Panc1 (cell line): Measurements from ENCODE around the gene FAM50A. TPM values are rescaled to one million over a fixed set of nuclear protein-coding genes. Genes with fewer than 3 reads are reported as not detected.

Experiments used
- ATAC-seq: fragments of 200-7000 bp; cut with Tn5 transposase; 2 replicates; pipeline ENCODE4 v1.9.1; 2020; ENCODE audit warnings: mild to moderate bottlenecking, moderate library complexity
- BruUV-seq: library from RNA; stranded (reverse); fragments of 400-500 nt; replicated peaks from 2 replicates; lab custom pipeline; 2021; lab: Mats Ljungman, UMichigan
- CTCF ChIA-PET: fragments of 300-600 bp; sonication (Branson Sonifier 250); formaldehyde crosslinking; loops from one replicate; lab custom pipeline; 2022; ENCODE audit warnings: antibody characterized with exemption; lab: Charles Lee
- POLR2A ChIA-PET: fragments of 300-600 bp; sonication (Branson Sonifier 250); formaldehyde crosslinking; loops from one replicate; lab custom pipeline; 2022; ENCODE audit warnings: antibody characterized with exemption; lab: Charles Lee
- DNase-seq: peaks from one replicate; pipeline ENCODE4 v3.0.0-alpha.2; 2010; ENCODE audit warnings: low read depth, low spot score
- H3K27ac ChIP-seq: 2 replicates; pipeline ENCODE4 v1.5.1; 2011; ENCODE audit warnings: mild to moderate bottlenecking, low read length, inconsistent platforms
- H3K27me3 ChIP-seq: fragments of 200-500 bp; sonication (Bioruptor generic); 2 replicates; pipeline ENCODE4 v1.6.0; 2014; ENCODE audit warnings: low read length, inconsistent platforms; ENCODE audit not compliant: control insufficient read depth, insufficient read depth
- H3K36me3 ChIP-seq: fragments of 200-500 bp; sonication (Bioruptor generic); 2 replicates; pipeline ENCODE4 v1.5.1; 2014; ENCODE audit warnings: inconsistent platforms, mild to moderate bottlenecking, low read length, moderate library complexity; ENCODE audit not compliant: control insufficient read depth, insufficient read depth
- H3K4me1 ChIP-seq: 2 replicates; pipeline ENCODE4 v1.5.1; 2011; ENCODE audit warnings: inconsistent platforms, mild to moderate bottlenecking, low read length, moderate library complexity; ENCODE audit not compliant: control insufficient read depth, insufficient read depth
- H3K4me3 ChIP-seq, 2 experiments: 2 replicates each; pipeline ENCODE4 v1.5.1; 2011 to 2012; ENCODE audit warnings: low read depth in 2 of 2, low read length in 2 of 2, mild to moderate bottlenecking in 2 of 2, inconsistent platforms in 1 of 2, moderate library complexity in 1 of 2
- H3K9me3 ChIP-seq: fragments of 200-500 bp; sonication (Bioruptor generic); 2 replicates; pipeline ENCODE4 v1.5.1; 2014; ENCODE audit warnings: low read depth, mild to moderate bottlenecking, inconsistent platforms, low read length, moderate library complexity; ENCODE audit not compliant: control insufficient read depth, insufficient read depth
- CTCF ChIP-seq: fragments of 450-650 bp; IDR thresholded peaks from 2 replicates; pipeline ENCODE4 v1.5.1; 2017; ENCODE audit warnings: mild to moderate bottlenecking
- POLR2AphosphoS5 ChIP-seq: IDR thresholded peaks from 2 replicates; pipeline ENCODE4 v1.6.1; 2012; ENCODE audit warnings: mild to moderate bottlenecking, low read depth, low read length, moderate library complexity
- REST ChIP-seq, 2 experiments: IDR thresholded peaks; 2 replicates each; pipeline ENCODE4 v1.6.1; 2011 to 2012; ENCODE audit warnings: low read depth in 2 of 2, control low read depth in 1 of 2, low read length in 1 of 2, mild to moderate bottlenecking in 1 of 2, moderate library complexity in 1 of 2; ENCODE audit not compliant: insufficient read depth in 1 of 2
- SIN3A ChIP-seq: IDR thresholded peaks from 2 replicates; pipeline ENCODE4 v1.6.1; 2012; ENCODE audit warnings: low read depth, mild to moderate bottlenecking, low read length, moderate library complexity, borderline replicate concordance; ENCODE audit not compliant: insufficient read depth
- TCF7L2 ChIP-seq: IDR thresholded peaks from 2 replicates; pipeline ENCODE4 v1.6.1; 2011; ENCODE audit warnings: mild to moderate bottlenecking, low read depth, low read length, inconsistent platforms
- in situ Hi-C: cut with HindIII; loops from 2 replicates; pipeline ENCODE4 v1.10.0; 2016; ENCODE audit warnings: low sequenced_read_pairs, low pct_unique_long_range_greater_than_20kb
- intact Hi-C: fragments of 100-400 bp; cut with micrococcal nuclease; formaldehyde crosslinking; loops from one replicate; pipeline ENCODE4 v1.10.0; 2022; ENCODE audit not compliant: unreplicated experiment
- total RNA-seq: library from RNA; stranded (reverse); gene quantifications from one replicate; pipeline ENCODE4 v1.2.1, GENCODE V29; 2021; ENCODE audit not compliant: unreplicated experiment

Gene FAM50A
- total RNA-seq, 1 experiment from 2014 or later, result 225 TPM

- no peak for DNase-seq
- CTCF ChIA-PET, result no interaction called here
- Histone ChIP-seq H3K4me1 (no peaks in the 10 kb centered on the region), H3K27ac (no peak overlapping the region), H3K4me3 (no peak overlapping the region), H3K27me3 (no peaks in the 10 kb centered on the region), H3K36me3 (no peaks in the 10 kb centered on the region), H3K9me3 (no peaks in the 10 kb centered on the region)
- in situ Hi-C loops (no loop called here), intact Hi-C loops (no loop called here)
- POLR2A ChIA-PET, result no interaction called here
- BruUV-seq, result TSS peak; percentile 30
- no peak for ATAC-seq
- TF ChIP-seq TCF7L2 (no peak), SIN3A (no peak), POLR2AphosphoS5 (no peak), REST (IDR thresholded peaks at IDR 0.05; ENCODE audit: insufficient read depth in 1 of 2, low read depth in 2 of 2, low read length in 1 of 2) (no peak)
Observed at GRCh38 chrX:154469114-154469513, 25.2 kb downstream of the FAM50A start.

GRCh38 chrX:154469880-154470279, 25.9 kb downstream of the FAM50A start:
- no TSS peak for BruUV-seq
- Histone ChIP-seq H3K36me3 (no peaks in the 10 kb centered on the region), H3K4me3 (no peak overlapping the region), H3K27ac (no peak overlapping the region), H3K27me3 (no peaks in the 10 kb centered on the region), H3K4me1 (no peaks in the 10 kb centered on the region), H3K9me3 (no peaks in the 10 kb centered on the region)
- POLR2A ChIA-PET, result no interaction called here
- ATAC-seq (no peak), DNase-seq (no peak)
- CTCF ChIA-PET, result no interaction called here
- intact Hi-C loops (no loop called here), in situ Hi-C loops (no loop called here)
- TF ChIP-seq CTCF (no peak), POLR2AphosphoS5 (no peak), REST (IDR thresholded peaks at IDR 0.05; ENCODE audit: insufficient read depth in 1 of 2, low read depth in 2 of 2, low read length in 1 of 2) (no peak)
